HUES64 (cell line): ENCODE data around the gene ANKRD44. TPM values are rescaled to one million over a fixed set of nuclear protein-coding genes. Genes with fewer than 3 reads are reported as not detected.
"Not testable (repeated sequence)": the region's sequence is repeated elsewhere in the genome, so short reads cannot be mapped to it uniquely, and the experiment has no call there.

ENCODE experiments used
- H3K27ac ChIP-seq: 2 replicates; pipeline ENCODE4 v1.7.0; 2013; ENCODE audit warnings: low read depth, low read length, inconsistent platforms
- H3K27me3 ChIP-seq: 2 replicates; pipeline ENCODE4 v1.6.1; 2013; ENCODE audit warnings: mild to moderate bottlenecking, low read length; ENCODE audit not compliant: insufficient read depth
- H3K36me3 ChIP-seq: 2 replicates; pipeline ENCODE4 v1.6.1; 2013; ENCODE audit warnings: mild to moderate bottlenecking, low read length; ENCODE audit not compliant: insufficient read depth
- H3K4me1 ChIP-seq: 2 replicates; pipeline ENCODE4 v1.6.1; 2013; ENCODE audit warnings: mild to moderate bottlenecking, low read length, moderate library complexity; ENCODE audit not compliant: insufficient read depth
- H3K4me3 ChIP-seq: 2 replicates; pipeline ENCODE4 v1.5.1; 2013; ENCODE audit warnings: mild to moderate bottlenecking, low read length, moderate library complexity
- H3K9ac ChIP-seq: 2 replicates; pipeline ENCODE4 v1.6.1; 2013; ENCODE audit warnings: mild to moderate bottlenecking, low read depth, low read length
- H3K9me3 ChIP-seq: 2 replicates; pipeline ENCODE4 v1.6.1; 2013; ENCODE audit warnings: low read depth, low read length; ENCODE audit not compliant: insufficient read depth
- WGBS: fragments of 150-250, 120-280 bp; methylation state at CpG from one replicate; pipeline ENCODE4 v1.1.7; 2013; ENCODE audit warnings: missing lambda C conversion rate; 5-methylcytosine and 5-hydroxymethylcytosine counted together
- polyA plus RNA-seq, 2 experiments: library from polyadenylated mRNA; stranded (reverse); fragments of 50-300 nt; gene quantifications; one replicate each; pipeline ENCODE4 v1.2.3, GENCODE V29; 2013

Gene ANKRD44
- polyA plus RNA-seq (2013, experiment 1 of 2), result 1.00 TPM
- polyA plus RNA-seq (2013, experiment 2 of 2), result 1.4 TPM

GRCh38 chr2:197310271-197310985, at the start of gene ANKRD44:
Gene ANKRD44 (minus strand): TSS chr2:197310780. CDS start chr2:197310604, 176 bp downstream.
- H3K27me3 ChIP-seq, result peaks cover 63% of the 10 kb centered on the region
- no peaks in the 10 kb centered on the region for H3K36me3 ChIP-seq
- peak within 1 kb of the TSS; percentile 56 for H3K9ac ChIP-seq
- under 1% methylated on average over 102 of the region's 102 CpGs for WGBS
- H3K4me1 ChIP-seq, result peaks cover 7% of the 10 kb centered on the region; the same call in 1 of the 2 replicates
- H3K9me3 ChIP-seq, result no peaks in the 10 kb centered on the region
- H3K27ac ChIP-seq, result no peak within 1 kb of the TSS
- peak within 1 kb of the TSS; percentile 70 for H3K4me3 ChIP-seq

DNA sequence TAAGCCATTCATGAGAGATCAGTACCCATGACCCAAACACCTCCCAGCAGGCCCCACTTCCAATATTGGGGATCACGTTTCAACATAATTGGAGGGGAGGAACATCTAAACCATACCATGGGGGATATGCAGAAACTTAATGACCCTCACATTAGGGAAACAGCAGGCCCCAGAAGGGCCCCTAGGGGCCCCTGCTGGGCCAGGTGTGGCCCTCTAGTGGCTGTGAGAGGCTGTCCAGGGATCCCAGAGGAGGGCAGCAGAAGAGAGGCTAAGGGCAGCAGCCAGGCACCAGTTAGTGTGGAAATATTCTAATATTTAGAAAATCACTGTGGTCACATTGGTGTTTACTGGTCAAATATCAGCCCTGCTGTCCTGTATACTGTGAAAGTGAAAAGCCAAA, 49.3 kb upstream of the ANKRD44 start:
- WGBS, result no CpG with 5 or more reads among the region's 1 CpG
- Histone ChIP-seq H3K27ac (no peak overlapping the region), H3K9me3 (no peaks in the 10 kb centered on the region), H3K9ac (no peak overlapping the region), H3K4me1 (no peaks in the 10 kb centered on the region), H3K4me3 (no peak overlapping the region), H3K27me3 (no peaks in the 10 kb centered on the region), H3K36me3 (no peaks in the 10 kb centered on the region)

DNA sequence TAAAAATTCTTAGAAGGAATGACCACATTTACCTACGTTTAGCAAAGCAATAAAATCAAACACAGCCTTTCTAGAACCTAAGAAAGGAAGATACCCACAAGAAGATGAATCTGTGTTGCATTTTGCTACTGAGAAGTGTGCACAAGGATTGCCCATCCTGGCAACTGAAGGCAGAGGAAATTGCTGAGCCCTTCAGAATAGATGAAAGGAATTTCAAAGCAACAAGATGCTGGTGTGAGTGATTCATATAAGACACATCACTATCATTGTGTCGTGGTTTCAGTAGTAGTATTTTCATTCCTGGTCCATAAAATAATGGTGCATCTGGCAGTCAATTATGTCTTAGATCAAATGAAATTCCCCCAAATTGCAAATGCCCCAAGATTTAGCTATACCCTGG, 48.4 kb upstream of the ANKRD44 start:
- Histone ChIP-seq H3K4me3 (no peak overlapping the region), H3K27me3 (no peaks in the 10 kb centered on the region), H3K27ac (no peak overlapping the region), H3K9me3 (no peaks in the 10 kb centered on the region), H3K4me1 (no peaks in the 10 kb centered on the region), H3K36me3 (no peaks in the 10 kb centered on the region), H3K9ac (no peak overlapping the region)
- WGBS, result no CpG with 5 or more reads among the region's 2 CpGs

DNA sequence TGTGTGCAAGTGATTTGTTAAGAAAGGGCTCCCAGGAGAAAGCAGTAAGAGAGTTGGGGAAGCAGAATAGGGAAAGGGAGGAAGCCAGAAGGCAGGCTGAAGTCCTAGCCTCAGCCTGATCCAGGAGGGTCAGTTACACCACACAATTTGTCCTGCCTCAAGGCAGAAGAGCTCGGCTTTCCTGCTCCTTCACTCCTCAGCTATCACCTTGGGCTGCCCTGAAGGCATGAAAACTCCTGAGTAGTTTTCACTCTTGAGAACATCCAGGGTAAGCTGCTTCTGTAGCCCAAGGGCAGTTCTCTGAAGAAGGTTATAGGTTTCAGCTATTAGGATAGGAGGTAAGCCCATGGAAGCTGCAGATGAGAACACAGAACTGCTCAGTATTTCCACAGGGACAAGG, 47.4 kb upstream of the ANKRD44 start:
- no peak overlapping the region for H3K4me3 ChIP-seq
- no peak overlapping the region for H3K27ac ChIP-seq
- H3K27me3 ChIP-seq, result no peaks in the 10 kb centered on the region
- H3K9me3 ChIP-seq, result no peaks in the 10 kb centered on the region
- no peaks in the 10 kb centered on the region for H3K36me3 ChIP-seq
- no peak overlapping the region for H3K9ac ChIP-seq
- H3K4me1 ChIP-seq, result no peaks in the 10 kb centered on the region
- WGBS, result 76% methylated on average over 1 of the region's 1 CpG

GRCh38 chr2:197356136-197356535, 45.6 kb upstream of the ANKRD44 start:
- no peak overlapping the region for H3K9ac ChIP-seq
- no peak overlapping the region for H3K27ac ChIP-seq
- H3K4me1 ChIP-seq, result no peaks in the 10 kb centered on the region
- 84% methylated on average over 5 of the region's 5 CpGs for WGBS
- H3K27me3 ChIP-seq, result no peaks in the 10 kb centered on the region
- H3K9me3 ChIP-seq, result no peaks in the 10 kb centered on the region
- H3K4me3 ChIP-seq, result no peak overlapping the region
- no peaks in the 10 kb centered on the region for H3K36me3 ChIP-seq

GRCh38 chr2:197354169-197354558, 43.6 kb upstream of the ANKRD44 start:
- Histone ChIP-seq H3K9me3 (no peaks in the 10 kb centered on the region), H3K9ac (no peak overlapping the region), H3K27ac (no peak overlapping the region), H3K4me1 (no peaks in the 10 kb centered on the region), H3K36me3 (no peaks in the 10 kb centered on the region), H3K27me3 (no peaks in the 10 kb centered on the region), H3K4me3 (no peak overlapping the region)
- WGBS, result 95% methylated on average over 4 of the region's 4 CpGs

DNA sequence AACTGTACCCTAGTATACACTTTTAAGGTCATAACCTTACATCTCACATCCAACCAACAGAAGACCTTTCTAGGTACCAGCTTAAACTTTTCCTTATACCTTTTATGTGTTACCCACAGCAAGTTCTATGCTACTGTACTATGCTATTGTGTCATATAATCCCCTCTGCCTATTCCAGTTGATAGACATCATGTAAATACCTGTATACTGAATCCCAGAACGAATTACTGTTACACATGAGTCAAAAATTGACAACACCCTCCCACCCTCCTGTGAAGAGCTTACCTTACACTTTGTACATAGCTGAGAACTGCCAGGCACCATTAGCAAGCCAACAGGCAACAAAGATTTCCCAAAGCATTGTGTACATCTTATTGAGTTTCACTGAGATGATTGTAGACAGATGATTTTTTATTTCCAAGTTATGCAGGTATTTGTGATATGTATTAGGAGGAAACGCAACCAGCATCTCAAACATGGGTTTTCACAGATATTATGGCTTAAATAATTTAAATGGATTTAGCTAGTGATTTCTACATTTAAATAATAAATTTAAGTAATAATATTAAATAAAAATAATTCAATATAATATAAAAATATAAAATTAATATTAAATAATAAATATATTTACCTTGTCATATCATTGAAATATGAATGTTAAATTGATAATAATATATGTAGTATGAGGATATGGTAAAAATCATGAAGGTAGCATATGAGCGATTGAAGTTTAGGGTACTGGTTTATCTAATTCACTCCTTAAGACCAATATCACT, 43.0 kb upstream of the ANKRD44 start:
- no peaks in the 10 kb centered on the region for H3K9me3 ChIP-seq
- 85% methylated on average over 2 of the region's 3 CpGs for WGBS
- no peaks in the 10 kb centered on the region for H3K4me1 ChIP-seq
- H3K36me3 ChIP-seq, result no peaks in the 10 kb centered on the region
- no peak overlapping the region for H3K27ac ChIP-seq
- H3K4me3 ChIP-seq, result no peak overlapping the region
- H3K9ac ChIP-seq, result no peak overlapping the region
- no peaks in the 10 kb centered on the region for H3K27me3 ChIP-seq

GRCh38 chr2:197349699-197350098, 39.1 kb upstream of the ANKRD44 start:
- Histone ChIP-seq H3K4me3 (no peak overlapping the region), H3K9ac (no peak overlapping the region), H3K36me3 (no peaks in the 10 kb centered on the region), H3K9me3 (no peaks in the 10 kb centered on the region), H3K27me3 (no peaks in the 10 kb centered on the region), H3K4me1 (no peaks in the 10 kb centered on the region), H3K27ac (no peak overlapping the region)
- 100% methylated on average over 1 of the region's 2 CpGs for WGBS

- H3K27me3 ChIP-seq, result no peaks in the 10 kb centered on the region
- no peak overlapping the region for H3K27ac ChIP-seq
- 72% methylated on average over 5 of the region's 5 CpGs for WGBS
- no peaks in the 10 kb centered on the region for H3K4me1 ChIP-seq
- H3K36me3 ChIP-seq, result no peaks in the 10 kb centered on the region
- H3K4me3 ChIP-seq, result no peak overlapping the region
- H3K9me3 ChIP-seq, result no peaks in the 10 kb centered on the region
- no peak overlapping the region for H3K9ac ChIP-seq
Measured at GRCh38 chr2:197348721-197349360, 38.3 kb upstream of the ANKRD44 start.

- Histone ChIP-seq H3K9ac (no peak overlapping the region), H3K9me3 (no peaks in the 10 kb centered on the region), H3K4me3 (no peak overlapping the region), H3K4me1 (no peaks in the 10 kb centered on the region), H3K36me3 (no peaks in the 10 kb centered on the region), H3K27ac (no peak overlapping the region), H3K27me3 (no peaks in the 10 kb centered on the region)
- 92% methylated on average over 5 of the region's 5 CpGs for WGBS
Measured at GRCh38 chr2:197345846-197346370, 35.3 kb upstream of the ANKRD44 start.

DNA sequence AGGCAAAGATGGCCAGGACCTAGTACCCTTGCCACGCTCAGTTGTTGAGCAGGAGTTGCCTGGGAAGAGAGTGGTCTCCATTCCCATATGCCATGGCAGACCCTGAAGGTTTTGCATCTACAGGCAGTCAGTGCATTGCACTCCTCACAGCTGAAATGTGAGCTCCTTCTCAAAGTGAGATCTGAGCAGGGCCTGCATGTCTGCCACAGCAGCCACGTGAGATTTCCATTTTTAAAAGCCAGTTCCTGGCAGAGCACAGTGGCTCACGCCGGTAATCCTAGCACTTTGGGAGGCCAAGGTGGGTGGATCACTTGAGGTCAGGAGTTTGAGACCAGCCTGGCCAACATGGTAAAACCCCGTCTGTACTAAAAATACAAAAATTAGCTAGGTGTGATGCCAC, 33.4 kb upstream of the ANKRD44 start:
- 87% methylated on average over 5 of the region's 5 CpGs for WGBS
- H3K36me3 ChIP-seq, H3K27ac ChIP-seq, H3K9me3 ChIP-seq, H3K9ac ChIP-seq, H3K27me3 ChIP-seq, H3K4me1 ChIP-seq, H3K4me3 ChIP-seq: not testable (repeated sequence)
